MG63 (cell line): ENCODE measurements around the gene SLC6A18. TPM values are rescaled to one million over a fixed set of nuclear protein-coding genes. Genes with fewer than 3 reads are reported as not detected.

Experiments
- DNase-seq: peaks from one replicate; pipeline ENCODE4 v3.0.0-alpha.2; 2020
- H3K27me3 ChIP-seq: fragments of 250-450 bp; sonication (Bioruptor Pico); 2 replicates; pipeline ENCODE4 v1.5.1; 2020; ENCODE audit warnings: mild to moderate bottlenecking, moderate library complexity
- H3K36me3 ChIP-seq: fragments of 250-450 bp; sonication (Bioruptor Pico); 2 replicates; pipeline ENCODE4 v1.5.1; 2020; ENCODE audit warnings: mild to moderate bottlenecking, moderate library complexity
- H3K4me3 ChIP-seq: fragments of 250-450 bp; sonication (Bioruptor Pico); 2 replicates; pipeline ENCODE4 v1.5.1; 2020; ENCODE audit warnings: mild to moderate bottlenecking, moderate library complexity
- H3K9me3 ChIP-seq: fragments of 250-450 bp; sonication (Bioruptor Pico); 2 replicates; pipeline ENCODE4 v1.5.1; 2020; ENCODE audit warnings: mild to moderate bottlenecking, moderate library complexity
- total RNA-seq: library from RNA; depleted of rRNA; stranded (reverse); fragments of >200 nt; shearing (Covaris generic); gene quantifications from 2 replicates; pipeline ENCODE4 v1.2.3, GENCODE V29; 2014; ENCODE audit warnings: low replicate concordance

The SLC6A18 gene
- total RNA-seq, 1 experiment from 2014 or later = not detected

DNA sequence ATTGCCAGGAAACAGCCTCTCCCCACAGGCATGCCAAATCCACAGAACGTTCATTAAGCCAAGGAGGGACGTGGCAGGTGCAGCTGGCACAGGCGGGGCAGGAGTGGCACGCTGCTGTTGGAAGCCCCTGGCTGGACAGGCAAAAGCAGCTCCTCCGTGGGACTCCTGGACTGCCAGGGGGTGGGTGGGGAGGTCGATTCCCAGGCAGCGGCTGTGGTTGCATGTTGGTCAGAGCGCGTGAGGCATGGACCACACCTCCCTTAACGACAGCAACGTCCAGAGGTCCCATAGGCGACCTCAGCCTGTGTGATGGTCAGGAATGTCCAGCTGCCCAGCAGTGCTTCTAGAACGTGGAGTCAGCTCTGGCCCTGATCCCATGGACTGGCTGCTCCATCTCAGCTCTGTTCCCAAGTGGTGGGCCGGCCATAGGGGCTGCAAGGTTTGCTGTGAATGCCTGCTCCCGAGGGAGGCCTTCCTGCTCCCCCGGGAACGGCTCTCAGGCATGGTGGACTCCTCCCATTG lies 16.9 kb upstream of the SLC6A18 start:
- Histone ChIP-seq H3K9me3 (no peaks in the 10 kb centered on the region), H3K36me3 (no peaks in the 10 kb centered on the region), H3K27me3 (peaks cover 13% of the 10 kb centered on the region), H3K4me3 (no peak overlapping the region)
- no peak for DNase-seq

DNA sequence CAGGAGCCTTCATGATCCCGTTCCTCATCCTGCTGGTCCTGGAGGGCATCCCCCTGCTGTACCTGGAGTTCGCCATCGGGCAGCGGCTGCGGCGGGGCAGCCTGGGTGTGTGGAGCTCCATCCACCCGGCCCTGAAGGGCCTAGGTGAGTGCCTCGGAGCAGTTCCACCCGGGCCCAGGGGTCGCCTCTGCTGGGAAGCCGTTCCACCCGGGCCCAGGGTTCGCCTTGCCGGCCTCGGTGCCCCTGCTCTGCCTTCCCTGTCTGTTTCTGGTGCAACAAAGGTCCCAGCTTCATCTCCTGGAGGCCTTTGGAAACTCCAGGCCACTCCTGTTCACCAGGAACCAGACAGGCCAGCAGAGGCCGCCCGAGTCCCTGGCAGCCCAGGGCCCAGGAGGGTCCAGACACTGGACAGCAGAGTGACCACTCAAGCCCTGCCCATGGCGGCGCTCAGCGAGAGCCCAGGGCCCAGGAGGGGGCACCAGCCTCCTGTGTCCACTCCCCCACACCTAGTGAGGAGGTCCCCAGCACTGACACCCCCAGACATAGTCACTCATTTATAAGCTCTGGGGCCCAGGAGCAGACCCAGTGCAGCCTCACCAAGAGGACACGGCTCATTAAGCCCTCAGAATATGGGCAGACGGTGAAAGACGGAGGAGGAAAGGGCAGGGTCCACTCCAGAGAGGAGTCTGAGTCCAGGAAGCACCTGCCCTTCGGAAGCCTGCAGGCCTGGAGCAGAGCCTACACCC lies 16.3 kb upstream of the SLC6A18 start:
- Histone ChIP-seq H3K36me3 (no peaks in the 10 kb centered on the region), H3K9me3 (no peaks in the 10 kb centered on the region), H3K4me3 (no peak overlapping the region), H3K27me3 (peaks cover 13% of the 10 kb centered on the region)
- DNase-seq = peak; percentile 37

DNA sequence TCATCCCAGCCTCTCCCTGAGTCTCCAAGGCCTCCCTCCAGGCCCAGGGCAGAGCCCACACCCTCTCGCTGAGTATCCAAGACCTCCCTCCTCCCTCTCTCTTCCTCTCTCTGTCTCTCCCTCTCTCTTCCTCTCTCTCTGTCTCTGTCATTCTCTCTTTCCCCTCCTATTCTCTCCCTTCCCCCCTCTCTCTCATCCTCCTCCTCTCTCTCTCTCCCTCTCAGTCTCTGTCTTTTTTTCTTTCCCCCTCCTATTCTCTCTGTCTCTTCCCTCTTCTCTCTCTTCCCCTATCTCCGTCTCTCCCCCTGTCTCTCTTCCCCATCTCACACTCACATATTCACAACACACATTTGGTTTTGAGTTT lies 15.7 kb upstream of the SLC6A18 start:
- Histone ChIP-seq H3K27me3 (peaks cover 13% of the 10 kb centered on the region), H3K36me3 (no peaks in the 10 kb centered on the region), H3K4me3 (no peak overlapping the region), H3K9me3 (no peaks in the 10 kb centered on the region)
- no peak for DNase-seq

DNA sequence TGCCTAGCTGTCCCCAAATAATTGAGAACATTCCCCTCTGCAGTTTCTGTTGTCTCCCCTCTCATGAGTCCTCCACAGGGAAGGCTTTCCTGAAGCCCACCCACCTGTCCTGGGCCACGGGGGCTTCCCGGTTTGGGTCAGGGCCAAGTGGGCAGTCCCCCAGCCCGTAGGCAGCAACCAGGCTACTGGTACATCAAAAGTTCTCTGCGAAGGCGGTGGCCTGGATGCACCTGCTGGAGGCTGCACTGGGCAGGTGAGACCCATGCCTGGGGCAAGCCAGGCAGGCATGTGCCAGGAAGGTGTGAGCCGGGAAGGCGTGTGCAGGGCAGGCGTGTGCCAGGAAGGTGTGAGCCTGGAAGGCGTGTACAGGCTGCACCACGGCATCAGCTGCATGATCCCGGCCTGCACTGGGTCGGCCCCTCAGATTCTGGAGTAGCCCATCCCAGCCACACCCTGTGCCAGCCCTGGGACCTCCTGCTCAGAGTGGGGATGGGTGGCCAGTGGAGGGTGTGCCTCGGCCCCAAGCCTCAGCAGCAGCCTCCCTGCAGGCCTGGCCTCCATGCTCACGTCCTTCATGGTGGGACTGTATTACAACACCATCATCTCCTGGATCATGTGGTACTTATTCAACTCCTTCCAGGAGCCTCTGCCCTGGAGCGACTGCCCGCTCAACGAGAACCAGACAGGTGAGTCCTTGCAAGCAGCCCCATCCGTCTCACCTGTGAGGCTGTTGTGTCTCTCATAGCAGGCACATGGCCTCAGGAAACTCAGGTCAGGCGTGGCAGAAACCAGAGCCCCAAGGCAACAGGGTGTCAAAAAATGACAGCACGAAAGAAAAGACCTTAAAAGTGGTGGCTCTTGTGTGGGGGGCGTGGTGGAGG lies 15.0 kb upstream of the SLC6A18 start:
- Histone ChIP-seq H3K4me3 (no peak overlapping the region), H3K36me3 (no peaks in the 10 kb centered on the region), H3K27me3 (peaks cover 10% of the 10 kb centered on the region), H3K9me3 (peaks cover 1% of the 10 kb centered on the region; the same call in 1 of the 2 replicates)
- DNase-seq = no peak

DNA sequence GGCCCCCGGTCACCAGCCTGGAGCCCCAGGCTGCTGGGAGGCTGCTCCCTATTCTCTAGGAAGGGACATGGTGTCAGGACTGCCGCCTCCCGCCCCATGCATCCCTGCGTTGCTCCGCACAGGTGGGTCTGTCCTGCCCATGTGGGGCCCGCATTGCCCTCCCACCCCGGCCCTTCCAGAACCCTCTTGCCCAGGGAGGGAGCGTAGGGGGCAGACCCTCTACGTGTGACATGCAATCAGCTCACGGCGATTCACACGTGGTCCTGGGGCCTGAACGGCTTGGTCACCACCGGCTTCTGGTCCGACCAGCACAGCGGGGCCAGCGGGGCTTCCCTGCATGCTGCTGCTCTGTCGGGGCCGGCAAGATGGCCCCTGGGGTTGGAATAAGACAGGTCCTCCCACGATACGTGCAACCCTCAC lies 14.3 kb upstream of the SLC6A18 start:
- no peak overlapping the region for H3K4me3 ChIP-seq
- H3K27me3 ChIP-seq = peaks cover 8% of the 10 kb centered on the region
- H3K36me3 ChIP-seq = no peaks in the 10 kb centered on the region
- DNase-seq = no peak
- peaks cover 8% of the 10 kb centered on the region for H3K9me3 ChIP-seq

DNA sequence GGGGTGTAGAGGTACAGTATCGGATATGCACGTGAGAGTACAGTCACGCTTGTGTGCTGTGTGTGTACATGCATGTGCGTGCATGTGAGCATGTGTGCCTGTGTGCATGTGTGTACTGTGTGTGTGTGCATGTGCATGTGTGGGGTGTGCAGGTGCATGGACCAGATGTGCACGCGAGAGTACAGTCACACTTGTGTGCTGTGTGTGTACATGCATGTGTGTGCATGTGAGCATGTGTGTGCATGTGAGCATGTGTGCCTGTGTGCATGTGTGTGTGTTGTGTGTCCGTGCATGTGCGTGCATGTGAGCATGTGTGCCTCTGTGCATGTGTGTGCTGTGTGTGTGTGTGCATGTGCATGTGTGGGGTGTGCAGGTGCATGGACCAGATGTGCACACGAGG lies 13.5 kb upstream of the SLC6A18 start:
- Histone ChIP-seq H3K4me3 (no peak overlapping the region), H3K9me3 (peaks cover 10% of the 10 kb centered on the region), H3K36me3 (no peaks in the 10 kb centered on the region), H3K27me3 (peaks cover 6% of the 10 kb centered on the region)
- DNase-seq = no peak

DNA sequence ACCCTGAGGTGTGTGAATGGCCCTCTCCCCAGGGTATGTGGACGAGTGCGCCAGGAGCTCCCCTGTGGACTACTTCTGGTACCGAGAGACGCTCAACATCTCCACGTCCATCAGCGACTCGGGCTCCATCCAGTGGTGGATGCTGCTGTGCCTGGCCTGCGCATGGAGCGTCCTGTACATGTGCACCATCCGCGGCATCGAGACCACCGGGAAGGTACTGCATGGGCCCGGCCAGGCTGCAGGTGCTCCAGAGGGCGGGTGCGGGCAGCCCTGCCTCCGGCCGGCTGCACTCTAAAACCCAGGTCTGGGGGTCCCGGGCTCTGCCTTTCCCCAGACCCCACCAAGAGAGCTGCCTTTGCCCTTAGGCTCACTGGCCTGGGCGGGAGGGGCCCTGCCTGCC lies 12.9 kb upstream of the SLC6A18 start:
- Histone ChIP-seq H3K36me3 (no peaks in the 10 kb centered on the region), H3K27me3 (peaks cover 4% of the 10 kb centered on the region), H3K9me3 (peaks cover 10% of the 10 kb centered on the region), H3K4me3 (no peak overlapping the region)
- no peak for DNase-seq

DNA sequence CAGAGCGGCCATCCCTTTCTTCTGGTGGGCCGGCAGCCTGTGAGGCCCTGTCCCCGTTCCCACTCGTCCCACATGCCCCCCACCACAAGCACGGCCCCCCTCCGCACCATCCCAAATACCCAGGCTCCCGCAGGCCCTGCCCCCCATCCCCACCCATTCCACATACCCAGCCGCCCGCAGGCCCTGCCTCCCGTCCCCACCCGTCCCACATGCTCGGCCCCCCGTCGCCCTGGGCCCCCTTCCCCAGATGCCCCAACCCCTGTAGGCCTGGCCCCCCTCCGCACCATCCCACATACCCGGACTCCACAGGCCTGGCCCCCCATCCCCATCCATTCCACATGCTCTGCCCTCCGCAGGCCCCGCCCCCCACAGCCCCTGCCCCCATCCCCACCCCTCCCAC lies 12.3 kb upstream of the SLC6A18 start:
- H3K27me3 ChIP-seq = no peaks in the 10 kb centered on the region; the same call in 1 of the 2 replicates
- H3K36me3 ChIP-seq = no peaks in the 10 kb centered on the region
- peaks cover 10% of the 10 kb centered on the region for H3K9me3 ChIP-seq
- no peak for DNase-seq
- H3K4me3 ChIP-seq = no peak overlapping the region

DNA sequence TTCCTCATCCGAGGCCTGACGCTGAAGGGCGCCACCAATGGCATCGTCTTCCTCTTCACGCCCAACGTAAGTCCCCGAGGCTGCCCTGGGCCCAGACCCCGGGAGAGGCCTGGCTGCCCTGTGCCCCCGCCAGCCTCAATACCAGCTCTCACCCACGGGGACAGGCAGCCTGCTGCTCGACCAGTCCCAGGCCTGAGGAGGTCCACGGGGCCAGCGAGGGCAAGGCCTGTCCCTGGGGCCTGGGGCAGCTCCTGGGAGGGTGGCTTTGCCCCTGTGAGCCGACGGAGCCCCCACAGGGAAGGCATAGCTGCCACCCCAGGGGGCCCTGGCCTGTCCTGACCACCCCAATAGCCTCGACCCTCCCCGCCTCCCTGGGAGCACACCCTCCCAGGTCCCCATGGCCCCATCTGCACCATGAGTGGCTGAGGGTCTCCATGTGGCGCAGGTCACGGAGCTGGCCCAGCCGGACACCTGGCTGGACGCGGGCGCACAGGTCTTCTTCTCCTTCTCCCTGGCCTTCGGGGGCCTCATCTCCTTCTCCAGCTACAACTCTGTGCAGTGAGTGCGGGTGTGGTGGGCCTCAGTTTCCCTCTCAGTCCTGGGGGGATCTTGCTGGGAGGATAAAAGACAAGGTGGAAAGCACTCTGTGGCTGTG lies 11.5 kb upstream of the SLC6A18 start:
- H3K4me3 ChIP-seq = no peak overlapping the region
- no peaks in the 10 kb centered on the region for H3K36me3 ChIP-seq
- H3K27me3 ChIP-seq = no peaks in the 10 kb centered on the region; the same call in 1 of the 2 replicates
- H3K9me3 ChIP-seq = peaks cover 10% of the 10 kb centered on the region
- no peak for DNase-seq

DNA sequence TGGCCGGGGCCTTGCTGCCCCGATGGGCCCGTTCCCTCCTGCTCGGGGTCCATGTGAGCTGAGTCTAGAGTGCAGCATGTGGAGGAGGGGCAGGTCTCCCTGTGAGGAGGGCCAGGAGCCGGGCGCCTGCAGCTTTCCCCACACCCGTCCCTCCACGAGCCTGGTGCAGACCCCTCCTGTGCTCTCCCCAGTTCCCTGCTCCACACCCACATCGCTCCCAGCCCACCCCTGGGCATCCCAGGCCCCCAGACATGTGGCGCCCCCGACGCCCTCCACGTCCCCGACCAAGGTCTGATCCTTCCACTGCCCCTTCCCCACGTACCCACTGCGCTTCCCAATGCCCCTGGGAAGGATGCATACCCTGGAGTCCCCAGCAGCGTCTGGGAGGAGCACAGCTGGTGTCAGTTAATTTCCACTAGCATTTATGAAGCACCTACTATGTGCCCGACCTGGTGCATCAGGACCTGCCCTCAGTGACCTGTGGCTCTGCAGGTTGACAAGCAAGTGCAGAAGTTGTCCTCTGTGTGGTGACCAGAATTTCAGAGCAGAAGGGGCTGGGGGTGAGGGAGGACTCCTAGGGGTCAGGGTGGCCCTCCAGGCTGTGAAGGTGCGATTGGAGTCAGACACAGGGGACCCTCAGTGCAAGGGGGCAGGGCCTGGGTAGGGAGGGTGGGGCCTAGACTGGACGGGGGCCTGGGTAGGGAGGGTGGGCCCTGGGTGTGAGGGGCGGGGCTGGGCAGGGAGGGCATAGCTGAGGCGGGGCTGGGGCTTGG lies 10.8 kb upstream of the SLC6A18 start:
- H3K27me3 ChIP-seq = no peaks in the 10 kb centered on the region; the same call in 1 of the 2 replicates
- peaks cover 10% of the 10 kb centered on the region for H3K9me3 ChIP-seq
- DNase-seq = no peak
- no peaks in the 10 kb centered on the region for H3K36me3 ChIP-seq
- no peak overlapping the region for H3K4me3 ChIP-seq

DNA sequence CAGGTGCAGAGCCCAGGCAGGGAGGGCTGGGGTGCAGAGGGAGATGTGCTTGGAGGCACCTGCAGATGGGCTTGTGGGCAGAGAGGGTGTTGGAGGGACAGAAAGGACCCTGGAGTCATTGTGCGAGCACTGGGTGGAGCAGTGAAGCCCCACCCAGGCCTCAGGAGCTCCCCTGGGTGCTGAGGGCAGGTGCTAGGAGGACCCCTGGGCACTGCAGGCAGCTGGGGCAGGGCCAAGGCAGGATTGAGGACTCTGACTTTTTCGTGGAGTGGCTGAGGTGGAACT lies 10.3 kb upstream of the SLC6A18 start:
- no peak overlapping the region for H3K4me3 ChIP-seq
- H3K36me3 ChIP-seq = no peaks in the 10 kb centered on the region
- H3K27me3 ChIP-seq = no peaks in the 10 kb centered on the region; the same call in 1 of the 2 replicates
- DNase-seq = no peak
- H3K9me3 ChIP-seq = peaks cover 10% of the 10 kb centered on the region

DNA sequence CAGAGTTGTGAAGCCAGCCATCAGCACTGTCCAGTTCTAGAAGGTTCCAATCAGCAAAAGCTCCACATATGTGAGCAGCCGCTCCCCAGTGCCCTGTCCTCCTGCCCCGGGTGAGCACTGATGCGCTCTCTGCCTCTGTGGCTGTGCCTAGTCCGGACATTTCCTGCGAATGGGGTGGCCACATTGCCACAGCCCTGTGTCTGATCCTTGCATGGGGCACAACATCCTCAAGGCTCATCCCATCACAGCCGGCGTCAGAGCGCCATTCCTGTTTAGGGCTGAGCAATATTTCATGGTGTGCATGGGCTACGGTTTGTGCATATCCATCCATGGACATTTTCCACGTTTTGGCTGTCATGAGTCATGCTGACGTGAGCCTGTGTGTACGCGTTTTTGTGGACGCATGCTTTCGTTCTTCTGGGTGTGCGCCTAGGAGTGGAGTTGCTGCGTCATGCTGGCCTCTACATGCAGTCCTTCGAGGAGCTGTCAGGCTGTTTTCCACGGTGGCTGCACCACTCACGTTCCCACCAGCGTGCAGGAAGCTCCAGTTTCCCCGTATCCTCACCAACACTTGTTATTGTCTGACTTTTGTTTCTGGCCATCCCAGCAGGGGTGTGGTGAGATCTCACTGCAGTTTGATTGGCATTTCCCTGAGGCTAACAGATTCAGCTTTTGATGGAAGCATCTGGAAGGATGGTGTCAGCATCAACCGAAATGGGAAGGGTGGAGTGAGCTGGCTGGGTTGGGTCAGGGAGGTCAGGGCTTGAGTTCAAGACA lies 9.7 kb upstream of the SLC6A18 start:
- Histone ChIP-seq H3K4me3 (no peak overlapping the region), H3K9me3 (peaks cover 10% of the 10 kb centered on the region)

DNA sequence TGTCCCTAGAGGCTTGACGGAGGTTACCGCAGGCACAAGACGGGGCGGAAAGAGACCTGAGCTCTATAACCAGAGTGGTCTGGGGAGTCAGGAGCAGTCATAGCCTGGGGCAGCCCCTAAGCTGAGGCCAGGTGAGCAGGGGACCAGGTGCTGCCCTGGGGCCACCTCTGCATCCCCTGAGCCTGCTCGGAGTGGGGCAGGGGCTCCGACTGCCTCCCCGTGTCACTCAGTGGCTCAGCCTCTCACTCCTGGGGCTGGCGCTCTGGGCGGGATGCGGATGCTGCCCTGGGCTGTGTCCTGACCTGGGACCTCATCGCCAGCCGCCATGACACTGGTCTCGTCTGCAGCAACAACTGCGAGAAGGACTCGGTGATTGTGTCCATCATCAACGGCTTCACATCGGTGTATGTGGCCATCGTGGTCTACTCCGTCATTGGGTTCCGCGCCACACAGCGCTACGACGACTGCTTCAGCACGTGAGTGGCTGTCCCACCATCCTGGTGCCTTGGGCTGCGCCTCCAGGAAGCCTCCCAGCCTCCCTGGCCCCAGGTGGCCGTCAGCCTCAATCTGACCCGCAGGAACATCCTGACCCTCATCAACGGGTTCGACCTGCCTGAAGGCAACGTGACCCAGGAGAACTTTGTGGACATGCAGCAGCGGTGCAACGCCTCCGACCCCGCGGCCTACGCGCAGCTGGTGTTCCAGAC lies 8.8 kb upstream of the SLC6A18 start:
- no peaks in the 10 kb centered on the region; the same call in 1 of the 2 replicates for H3K27me3 ChIP-seq
- peaks cover 10% of the 10 kb centered on the region for H3K9me3 ChIP-seq
- no peaks in the 10 kb centered on the region for H3K36me3 ChIP-seq
- DNase-seq = no peak
- H3K4me3 ChIP-seq = no peak overlapping the region

More for the DNA sequence above, 9.7 kb upstream of the SLC6A18 start:
- Histone ChIP-seq H3K27me3 (no peaks in the 10 kb centered on the region; the same call in 1 of the 2 replicates), H3K36me3 (no peaks in the 10 kb centered on the region)
- no peak for DNase-seq

DNA sequence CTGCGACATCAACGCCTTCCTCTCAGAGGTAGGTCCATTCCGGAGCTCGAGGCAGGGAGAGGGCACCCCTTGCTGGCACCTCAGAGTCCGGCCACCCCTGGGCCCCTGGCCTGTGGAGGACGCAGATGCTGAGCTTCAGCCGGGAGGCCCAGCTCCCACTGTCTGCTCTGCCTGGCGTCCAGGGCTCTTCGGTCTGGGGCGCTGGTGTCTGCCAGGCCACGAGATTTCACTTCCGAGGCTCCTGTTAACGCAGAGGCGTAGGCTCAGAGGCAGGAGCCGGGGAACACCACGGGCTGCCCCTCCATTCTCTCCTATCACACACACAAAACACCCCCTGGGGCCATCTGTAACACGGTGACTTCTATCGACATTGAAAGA lies 8.3 kb upstream of the SLC6A18 start:
- no peaks in the 10 kb centered on the region; the same call in 1 of the 2 replicates for H3K27me3 ChIP-seq

DNA sequence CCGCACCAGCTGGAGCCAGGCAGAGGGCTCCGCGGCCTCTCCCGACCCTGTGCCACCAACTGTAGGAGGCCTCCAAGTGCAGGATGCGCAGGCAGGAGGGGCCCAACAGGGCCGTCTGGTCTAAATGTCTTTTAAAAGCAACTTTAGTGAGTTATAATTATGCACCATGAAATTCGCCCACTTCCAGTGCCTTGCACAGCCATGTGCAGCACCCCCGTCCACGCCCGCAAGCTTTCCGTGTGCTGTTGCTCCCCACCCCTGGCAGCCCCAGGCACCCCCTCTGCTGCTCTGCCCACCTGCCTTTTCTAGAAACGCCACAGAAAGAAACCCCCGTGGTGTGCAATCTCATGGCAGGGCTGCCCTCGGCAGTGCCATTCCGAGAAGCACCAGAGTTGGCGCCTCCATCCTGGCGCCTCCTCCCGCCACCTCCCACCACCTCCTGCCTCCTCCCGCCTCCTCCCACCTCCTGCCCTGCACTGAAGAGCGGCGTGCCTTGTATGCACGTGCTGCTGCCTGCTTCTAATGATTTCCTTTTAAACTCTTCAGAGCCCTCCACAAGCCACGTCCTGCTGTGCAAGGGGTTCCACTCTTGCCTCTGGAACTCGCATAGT lies 7.5 kb upstream of the SLC6A18 start:
- peaks cover 1% of the 10 kb centered on the region for H3K27me3 ChIP-seq
- no peak overlapping the region for H3K4me3 ChIP-seq
- peak; percentile 34 for DNase-seq
- H3K36me3 ChIP-seq = no peaks in the 10 kb centered on the region
- peaks cover 10% of the 10 kb centered on the region for H3K9me3 ChIP-seq

More for the DNA sequence above, 8.3 kb upstream of the SLC6A18 start:
- Histone ChIP-seq H3K9me3 (peaks cover 10% of the 10 kb centered on the region), H3K4me3 (no peak overlapping the region), H3K36me3 (no peaks in the 10 kb centered on the region)
- DNase-seq = no peak
